ENCODE data around the gene HTT.

HTT gene

DNA sequence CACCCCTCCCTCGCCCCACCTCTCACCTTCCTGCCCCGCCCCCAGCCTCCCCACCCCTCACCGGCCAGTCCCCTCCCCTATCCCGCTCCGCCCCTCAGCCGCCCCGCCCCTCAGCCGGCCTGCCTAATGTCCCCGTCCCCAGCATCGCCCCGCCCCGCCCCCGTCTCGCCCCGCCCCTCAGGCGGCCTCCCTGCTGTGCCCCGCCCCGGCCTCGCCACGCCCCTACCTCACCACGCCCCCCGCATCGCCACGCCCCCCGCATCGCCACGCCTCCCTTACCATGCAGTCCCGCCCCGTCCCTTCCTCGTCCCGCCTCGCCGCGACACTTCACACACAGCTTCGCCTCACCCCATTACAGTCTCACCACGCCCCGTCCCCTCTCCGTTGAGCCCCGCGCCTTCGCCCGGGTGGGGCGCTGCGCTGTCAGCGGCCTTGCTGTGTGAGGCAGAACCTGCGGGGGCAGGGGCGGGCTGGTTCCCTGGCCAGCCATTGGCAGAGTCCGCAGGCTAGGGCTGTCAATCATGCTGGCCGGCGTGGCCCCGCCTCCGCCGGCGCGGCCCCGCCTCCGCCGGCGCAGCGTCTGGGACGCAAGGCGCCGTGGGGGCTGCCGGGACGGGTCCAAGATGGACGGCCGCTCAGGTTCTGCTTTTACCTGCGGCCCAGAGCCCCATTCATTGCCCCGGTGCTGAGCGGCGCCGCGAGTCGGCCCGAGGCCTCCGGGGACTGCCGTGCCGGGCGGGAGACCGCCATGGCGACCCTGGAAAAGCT, at the start of gene HTT, which contains the start of gene HTT-AS:
TSS of gene HTT (plus strand) at position 604 of the 768 bp plus-strand sequence. CDS start at position 749, 145 bp downstream.
TSS of gene HTT-AS (minus strand) at position 461 of the 768 bp plus-strand sequence.
- DNase-seq (ENCODE audit: low read depth in 3 of 3) = peak; percentile 92 to 97 (median 95)

DNA sequence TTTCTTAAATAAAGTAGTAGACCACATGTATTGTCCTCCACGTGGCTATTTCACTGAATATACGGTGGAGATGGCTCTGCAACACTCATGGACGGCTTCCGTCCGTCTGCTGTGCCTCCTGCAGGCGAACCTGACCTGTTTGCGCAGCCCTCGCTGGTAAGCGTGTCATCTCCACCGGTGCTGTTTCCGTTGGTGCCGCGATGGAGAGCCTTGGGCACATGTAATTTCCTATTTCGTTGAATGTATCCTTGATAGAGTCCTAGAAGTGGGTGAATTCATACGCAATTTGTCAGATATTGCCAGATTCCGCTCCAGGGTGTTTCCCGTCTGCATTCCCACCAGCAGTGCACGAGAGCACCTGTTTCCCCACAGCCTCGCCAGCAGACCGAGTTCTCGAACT, 48.6 kb upstream of the HTT start:
- DNase-seq (ENCODE audit: low read depth in 3 of 3) = no peak

DNA sequence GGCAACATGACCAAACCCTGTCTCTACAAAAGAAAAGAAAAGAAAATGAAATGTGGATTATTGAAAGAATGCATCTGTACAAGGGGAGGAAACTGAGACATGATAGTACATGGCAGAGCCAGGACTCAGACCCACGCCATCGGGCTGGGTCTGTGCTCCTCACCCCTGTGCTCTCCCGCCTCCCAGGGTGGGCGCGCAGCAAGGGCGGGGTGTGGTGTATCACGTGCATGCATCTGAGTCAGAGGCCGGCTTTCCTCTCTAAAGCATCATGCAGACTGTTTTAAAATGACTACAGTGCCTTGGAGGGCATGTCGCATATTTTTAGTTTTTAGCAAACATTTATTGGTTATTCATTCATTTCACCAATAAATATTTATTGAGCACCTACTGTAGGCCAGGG, 47.9 kb upstream of the HTT start:
- no peak for DNase-seq (ENCODE audit: low read depth in 3 of 3)

DNA sequence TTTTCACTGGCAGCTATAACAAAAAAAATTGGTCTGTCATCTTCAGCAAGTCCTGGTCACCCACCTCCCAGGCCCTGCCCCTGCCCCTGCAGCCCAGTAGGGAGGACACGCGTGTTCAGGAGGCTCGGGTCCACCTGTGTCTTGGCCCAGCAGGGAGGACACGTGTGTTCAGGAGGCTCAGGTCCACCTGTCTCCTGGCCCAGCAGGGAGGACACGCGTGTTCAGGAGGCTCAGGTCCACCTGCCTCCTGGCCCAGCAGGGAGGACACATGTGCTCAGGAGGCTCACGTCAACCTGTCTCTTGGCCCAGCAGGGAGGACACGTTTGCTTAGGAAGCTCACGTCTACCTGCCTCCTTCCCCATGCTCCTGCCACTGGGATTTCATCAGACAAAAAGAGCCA, 45.0 kb upstream of the HTT start:
- no peak for DNase-seq (ENCODE audit: low read depth in 3 of 3)

DNA sequence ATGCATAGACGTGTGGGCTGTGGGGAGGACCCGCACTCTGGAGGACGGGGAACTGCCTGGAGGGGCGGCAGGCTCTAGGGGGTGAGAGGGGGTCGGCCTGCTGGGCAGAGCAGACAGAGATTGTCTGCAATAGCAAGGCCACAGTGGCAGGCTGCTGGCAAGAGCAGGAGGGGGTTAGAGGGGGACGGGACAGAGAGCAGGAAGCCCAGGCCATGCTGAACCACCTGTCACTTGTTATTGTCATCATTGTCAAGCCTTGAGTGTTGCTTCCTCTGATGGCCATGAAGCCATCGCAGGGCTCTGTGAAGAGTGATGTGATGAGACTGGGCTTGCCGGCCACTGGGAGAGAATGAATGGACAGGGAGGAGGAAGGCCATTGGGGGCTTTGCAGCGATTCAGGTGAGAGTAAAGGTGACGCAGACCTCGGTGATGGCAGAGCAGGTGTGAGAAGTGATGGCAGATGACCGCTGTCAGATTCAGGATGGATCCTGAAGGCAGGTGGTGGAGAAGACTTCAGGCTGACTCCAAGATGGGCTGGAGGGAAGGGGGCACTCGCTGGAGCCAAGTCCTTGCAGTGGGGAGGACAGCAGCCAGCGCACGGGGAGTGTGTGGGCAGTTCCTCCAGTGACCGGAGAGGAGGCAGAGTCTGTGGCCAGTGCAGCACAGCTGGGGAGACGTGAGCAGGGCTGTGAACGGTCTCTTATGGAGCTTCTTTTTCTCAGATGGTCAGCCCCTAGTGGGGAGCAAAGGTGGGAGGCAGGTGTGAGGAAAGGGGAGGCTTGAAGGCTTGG, 43.7 kb upstream of the HTT start:
- no peak for DNase-seq (ENCODE audit: low read depth in 3 of 3)

DNA sequence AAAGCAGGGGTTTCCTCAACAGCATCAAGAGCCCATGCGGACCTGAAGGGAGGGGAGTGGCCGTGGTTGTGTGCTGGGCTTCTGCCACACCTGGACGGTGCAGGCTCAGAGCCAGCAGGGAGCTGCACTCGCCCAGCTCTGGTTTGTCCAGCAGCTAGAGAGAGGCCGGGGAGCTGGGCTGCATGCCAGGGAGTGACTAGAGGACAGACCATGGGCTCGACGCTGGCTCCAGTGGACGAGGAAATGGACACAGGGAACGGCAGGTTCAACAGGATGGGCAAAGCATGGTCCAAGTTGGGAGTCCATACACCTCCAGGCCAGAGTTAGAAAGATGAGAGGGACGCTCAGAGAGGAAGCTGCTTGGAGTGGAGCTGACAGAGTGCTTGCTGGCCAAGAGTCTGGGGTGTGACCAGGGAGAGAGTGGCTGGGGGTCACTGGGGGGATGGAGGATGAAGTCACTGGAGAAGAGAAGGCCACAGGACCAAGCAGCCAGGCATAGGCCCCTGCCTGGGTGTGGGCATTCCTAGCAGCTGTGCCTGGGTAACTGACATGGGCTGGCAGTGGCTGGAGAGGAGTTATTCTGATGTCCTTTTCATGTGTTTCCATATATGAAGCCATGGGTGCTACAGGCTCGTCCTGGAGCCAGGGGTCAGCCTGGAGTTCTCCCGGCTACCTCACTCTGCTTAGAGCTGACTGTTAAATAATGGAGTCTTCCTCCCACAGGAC, 43.0 kb upstream of the HTT start:
- no peak for DNase-seq (ENCODE audit: low read depth in 3 of 3)

DNA sequence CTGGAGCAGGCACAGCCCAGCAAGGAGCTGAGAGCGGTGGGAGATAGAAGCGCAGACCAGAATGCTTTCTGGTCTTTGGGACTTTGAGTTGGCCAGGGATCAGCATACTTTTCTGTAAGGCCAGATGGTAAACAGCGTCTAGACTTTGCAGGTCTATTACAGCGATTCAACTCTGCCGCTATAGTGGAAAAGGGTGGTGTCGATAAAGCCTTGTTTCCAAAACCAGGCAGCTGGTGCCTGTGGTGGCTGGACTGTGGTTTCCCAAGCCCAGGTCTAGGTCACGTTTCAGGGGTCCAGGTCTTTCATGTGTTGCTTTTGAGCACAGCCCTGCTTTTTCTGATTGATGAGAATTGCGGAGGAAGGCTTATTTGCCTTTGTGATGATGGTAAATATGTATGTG, 40.2 kb upstream of the HTT start:
- DNase-seq (ENCODE audit: low read depth in 3 of 3) = no peak

DNA sequence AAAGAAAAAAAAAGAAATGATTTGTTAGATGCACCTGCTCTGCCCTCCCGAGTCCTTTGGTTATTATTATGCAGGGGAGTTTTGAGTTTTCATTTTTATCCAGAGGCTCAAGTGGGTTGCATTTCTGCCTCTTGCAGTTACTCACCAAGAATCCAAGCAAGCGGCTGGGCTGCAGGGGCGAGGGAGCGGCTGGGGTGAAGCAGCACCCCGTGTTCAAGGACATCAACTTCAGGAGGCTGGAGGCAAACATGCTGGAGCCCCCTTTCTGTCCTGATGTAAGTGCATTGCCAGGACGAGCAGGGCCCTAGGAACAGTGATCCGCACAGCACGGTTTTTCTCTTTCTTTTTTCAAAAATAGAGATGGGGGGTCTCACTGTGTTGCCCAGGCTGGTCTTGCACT, 39.2 kb upstream of the HTT start:
- DNase-seq (ENCODE audit: low read depth in 3 of 3) = no peak

DNA sequence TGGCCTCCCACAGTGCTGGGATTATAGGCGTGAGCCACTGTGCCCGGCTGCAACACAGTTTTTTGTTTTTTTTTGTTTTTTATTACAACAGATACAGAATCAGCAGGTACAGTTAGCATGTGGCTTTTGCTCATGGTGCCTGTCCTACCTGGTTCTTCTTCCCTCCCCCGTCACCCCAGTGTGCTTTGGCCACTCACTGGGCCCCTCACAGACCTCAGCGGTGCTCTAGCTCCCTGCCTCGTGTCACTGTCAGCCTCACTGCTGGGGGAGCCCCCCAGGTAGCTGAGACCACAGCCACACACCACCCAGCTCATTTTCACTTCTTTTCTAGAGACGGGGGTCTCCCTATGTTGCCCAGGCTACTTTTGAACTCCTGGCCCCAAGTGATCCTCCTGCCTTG, 38.8 kb upstream of the HTT start:
- DNase-seq (ENCODE audit: low read depth in 3 of 3) = no peak

DNA sequence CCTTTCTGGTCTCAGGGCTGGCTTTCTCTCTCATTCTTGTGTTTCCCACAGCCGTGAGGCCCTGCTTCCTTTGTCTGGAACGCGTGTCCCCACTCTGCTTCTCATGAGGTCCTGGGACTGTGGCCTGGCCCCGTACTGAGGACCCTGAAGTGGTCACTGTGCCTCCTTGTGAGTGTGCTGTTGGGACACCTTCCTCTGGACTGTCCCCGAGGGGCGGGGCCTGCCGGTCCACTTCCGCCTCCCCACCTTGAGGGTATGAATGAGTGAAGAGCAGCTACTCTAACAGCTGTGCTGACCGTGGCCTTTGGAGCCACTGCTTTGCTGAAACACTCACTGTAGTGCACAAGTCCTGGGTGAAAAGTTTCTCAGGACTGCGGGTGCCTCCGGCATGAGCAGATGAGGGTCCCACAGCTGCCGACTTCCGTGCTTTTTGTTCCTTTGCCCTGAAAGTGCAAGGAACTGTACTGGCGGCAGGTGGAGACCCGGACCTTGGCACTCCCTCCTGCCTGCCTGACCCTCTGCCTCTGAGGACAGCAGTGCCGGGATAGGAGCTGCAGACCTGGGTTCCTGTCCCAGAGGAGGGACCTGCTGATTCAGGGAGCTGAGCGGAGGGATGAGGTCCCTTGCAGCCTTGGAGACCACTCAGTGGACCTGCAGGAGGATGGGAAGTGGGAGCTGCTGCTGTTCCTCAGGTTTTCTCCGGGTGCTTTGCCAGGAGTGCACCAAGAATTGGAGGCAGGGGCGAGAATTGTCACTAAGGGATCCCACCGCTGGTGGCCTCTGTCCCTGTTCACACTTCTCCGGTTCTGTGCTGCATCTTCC, 38.1 kb upstream of the HTT start:
- no peak for DNase-seq (ENCODE audit: low read depth in 3 of 3)

DNA sequence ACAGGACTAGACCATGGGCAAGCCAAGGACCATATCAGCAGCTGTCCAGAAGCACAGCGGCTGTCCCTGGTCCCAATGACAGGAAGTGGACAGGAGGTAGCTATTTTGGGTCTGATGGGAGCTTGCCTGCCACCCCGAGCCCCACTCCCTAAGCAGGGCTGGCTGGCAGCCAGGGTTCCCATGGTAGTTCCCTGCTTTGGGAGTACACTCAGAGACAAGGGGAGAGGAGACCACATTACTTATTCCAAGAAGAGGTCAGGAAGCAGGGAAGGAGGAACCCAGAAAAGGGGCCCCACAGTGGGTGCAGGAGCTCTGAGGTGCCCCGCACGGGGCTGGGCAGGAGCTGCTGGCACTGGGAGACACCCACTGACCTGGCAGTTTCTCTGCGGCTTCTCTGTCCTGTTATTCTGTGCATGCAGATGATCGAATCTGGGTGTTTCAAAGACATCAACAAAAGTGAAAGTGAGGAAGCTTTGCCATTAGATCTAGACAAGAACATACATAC, 36.5 kb upstream of the HTT start:
- DNase-seq (ENCODE audit: low read depth in 3 of 3) = no peak

DNA sequence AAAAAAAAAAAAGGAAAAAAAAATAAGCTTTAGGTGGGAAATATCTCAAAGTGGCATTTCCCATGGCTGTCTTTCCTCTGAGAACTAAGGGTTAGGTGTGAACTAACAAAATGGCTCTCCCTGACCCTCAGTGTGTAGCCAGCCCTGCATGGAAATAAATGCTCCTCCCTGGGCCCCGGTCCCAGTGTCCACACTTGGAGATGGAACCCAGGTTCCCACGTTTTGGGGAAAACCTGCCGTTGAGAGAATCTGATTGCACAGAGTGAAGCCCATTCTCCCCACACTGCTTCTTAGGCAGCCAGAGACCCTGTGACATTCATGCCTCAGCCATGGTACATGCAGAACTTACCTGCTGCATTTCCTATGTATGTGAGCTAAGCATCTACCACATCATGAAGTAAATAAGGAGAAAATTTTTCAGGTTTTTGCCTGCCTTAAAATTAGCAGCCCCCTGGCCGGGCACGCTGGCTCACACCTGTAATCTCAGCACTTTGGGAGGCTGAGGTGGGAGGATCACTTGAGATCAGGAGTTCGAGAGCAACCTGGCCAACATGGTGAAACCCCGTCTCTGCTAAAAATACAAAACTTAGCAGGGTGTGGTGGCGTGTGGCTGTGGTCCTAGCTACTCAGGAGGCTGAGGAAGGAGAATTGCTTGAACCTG, 34.6 kb upstream of the HTT start:
- no peak for DNase-seq (ENCODE audit: low read depth in 3 of 3)

DNA sequence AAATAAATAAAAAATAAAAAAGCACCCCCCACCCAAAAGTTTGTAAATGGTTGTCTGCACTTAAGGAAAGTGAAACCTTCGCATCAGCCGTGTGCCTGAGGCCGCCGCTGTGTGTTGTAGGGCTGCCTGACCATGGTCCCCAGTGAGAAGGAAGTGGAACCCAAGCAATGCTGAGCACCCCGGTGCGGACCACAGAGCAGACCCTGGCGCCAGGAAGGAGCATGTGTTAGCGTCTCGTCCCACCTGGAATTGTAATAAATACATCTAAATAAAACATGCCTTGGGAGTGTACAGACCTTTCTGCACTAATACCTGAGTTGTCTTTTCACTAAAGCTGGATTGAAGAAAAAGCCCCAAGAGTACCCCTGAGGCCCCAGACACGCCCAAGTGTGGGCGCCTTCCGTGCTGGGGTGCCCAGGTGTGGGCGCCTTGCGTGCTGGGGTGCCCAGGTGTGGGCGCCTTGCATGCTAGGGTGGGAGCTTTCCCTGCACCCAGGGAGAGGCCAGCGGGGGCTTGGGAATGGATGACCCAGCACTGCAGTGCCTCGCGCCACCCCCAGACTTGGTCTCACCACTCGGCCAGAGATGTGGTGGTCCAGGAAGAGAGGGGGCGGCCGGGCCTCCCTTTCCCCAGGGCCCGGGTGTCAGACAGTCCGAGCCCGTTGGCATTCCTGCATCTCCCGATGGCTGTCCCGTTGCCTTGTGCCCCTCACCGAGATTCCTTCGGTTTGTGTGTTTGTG, 33.9 kb upstream of the HTT start:
- no peak for DNase-seq (ENCODE audit: low read depth in 3 of 3)

DNA sequence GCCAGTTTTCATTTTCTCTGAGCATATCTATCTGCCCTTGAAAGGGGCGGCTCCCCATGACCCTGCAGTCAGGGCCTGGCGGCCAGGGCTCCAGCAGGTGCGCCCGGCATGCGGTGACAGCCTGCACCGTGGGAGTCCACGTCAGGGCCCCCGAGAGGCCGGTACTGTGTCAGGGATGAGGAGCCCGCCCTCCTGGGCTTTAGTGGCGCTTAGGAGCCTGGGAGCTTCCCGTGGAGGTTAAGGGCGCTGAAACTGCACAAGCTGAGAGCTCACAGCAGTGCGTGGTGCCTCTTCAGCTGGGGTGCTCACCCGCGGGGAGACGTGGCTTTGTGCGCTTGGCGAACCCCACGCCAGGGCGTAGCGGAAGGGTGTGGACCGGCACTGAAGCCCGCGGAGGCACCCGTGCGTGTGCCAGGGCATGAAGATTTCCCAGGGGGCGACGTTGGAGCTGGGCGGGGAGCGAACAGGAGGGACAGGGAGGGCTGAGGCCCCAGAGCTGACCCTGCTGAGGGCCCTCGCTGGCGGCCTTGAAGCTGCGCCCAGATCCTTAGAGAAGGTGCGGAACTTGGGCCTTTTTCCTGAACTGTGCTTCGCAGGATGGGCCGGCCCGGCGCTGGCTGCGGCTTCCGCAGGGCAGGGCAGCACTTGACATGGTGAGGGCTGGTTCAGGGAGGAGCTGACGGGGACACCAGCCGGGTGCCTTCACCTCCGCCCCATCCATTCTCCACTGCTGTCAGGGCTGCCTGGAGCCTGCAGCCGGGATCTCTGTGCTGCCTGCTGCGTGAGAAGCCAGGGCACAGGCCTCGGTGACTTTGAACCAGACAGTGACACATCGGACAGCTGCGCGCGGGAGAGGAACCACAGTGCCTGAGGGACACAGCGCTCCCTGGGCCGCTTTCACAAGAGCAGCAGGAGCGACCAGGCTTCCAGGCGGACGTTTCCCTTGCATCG, 33.0 kb upstream of the HTT start:
- peak in 2 of 3 experiments; percentile 9 to 38 for DNase-seq (ENCODE audit: low read depth in 3 of 3)

DNA sequence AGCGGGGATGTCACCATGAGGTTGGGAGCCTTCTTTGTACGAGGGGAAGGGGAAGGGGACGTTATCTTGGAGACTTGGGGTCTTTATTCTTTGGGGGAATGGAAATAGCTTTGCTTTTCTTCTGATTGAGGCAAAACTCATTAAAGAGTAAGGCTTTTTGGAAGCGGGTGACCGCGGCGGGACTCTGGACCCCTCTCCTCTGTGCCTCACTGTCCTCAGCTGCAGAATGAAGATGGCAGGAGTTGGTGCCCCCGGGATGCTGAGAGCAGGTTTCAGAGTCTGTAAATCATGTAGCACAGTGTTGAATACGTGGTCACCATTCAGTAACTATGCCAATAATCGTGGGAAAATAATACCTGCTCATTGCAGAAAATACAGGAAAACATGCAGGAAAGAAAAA, 32.3 kb upstream of the HTT start:
- no peak for DNase-seq (ENCODE audit: low read depth in 3 of 3)

DNA sequence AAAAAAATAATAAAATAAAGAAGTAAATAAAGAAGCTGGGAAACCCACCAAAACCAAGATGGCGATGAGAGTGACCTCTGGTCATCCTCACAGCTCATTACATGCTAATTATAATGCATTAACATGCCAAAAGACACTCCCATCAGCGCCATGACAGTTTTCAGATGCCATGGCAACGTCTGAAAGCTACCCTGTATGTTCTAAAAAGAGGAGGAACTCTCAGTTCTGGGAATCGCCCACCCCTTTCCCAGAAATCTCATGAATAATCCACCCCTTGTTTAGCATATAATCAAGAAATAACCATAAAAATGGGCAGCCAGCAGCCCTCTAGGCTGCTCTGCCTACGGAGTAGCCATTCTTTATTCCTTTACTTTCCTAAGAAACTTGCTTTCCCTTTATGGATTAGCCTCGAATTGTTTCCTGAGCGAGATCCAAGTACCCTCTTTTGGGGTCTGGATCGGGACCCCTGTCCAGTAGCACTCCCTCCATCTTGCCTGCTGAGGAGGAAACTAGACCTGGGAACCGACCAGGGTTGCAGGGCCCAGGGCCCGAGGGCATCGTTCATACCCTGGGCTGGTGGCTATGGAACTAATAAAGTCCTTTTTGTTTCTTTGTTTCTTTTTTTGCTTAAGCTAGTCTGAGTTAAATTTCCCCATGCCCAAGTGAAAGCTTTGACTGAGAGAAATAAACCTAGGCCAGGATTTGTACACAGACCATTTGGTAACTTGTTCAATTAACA, 31.0 kb upstream of the HTT start:
- no peak for DNase-seq (ENCODE audit: low read depth in 3 of 3)

DNA sequence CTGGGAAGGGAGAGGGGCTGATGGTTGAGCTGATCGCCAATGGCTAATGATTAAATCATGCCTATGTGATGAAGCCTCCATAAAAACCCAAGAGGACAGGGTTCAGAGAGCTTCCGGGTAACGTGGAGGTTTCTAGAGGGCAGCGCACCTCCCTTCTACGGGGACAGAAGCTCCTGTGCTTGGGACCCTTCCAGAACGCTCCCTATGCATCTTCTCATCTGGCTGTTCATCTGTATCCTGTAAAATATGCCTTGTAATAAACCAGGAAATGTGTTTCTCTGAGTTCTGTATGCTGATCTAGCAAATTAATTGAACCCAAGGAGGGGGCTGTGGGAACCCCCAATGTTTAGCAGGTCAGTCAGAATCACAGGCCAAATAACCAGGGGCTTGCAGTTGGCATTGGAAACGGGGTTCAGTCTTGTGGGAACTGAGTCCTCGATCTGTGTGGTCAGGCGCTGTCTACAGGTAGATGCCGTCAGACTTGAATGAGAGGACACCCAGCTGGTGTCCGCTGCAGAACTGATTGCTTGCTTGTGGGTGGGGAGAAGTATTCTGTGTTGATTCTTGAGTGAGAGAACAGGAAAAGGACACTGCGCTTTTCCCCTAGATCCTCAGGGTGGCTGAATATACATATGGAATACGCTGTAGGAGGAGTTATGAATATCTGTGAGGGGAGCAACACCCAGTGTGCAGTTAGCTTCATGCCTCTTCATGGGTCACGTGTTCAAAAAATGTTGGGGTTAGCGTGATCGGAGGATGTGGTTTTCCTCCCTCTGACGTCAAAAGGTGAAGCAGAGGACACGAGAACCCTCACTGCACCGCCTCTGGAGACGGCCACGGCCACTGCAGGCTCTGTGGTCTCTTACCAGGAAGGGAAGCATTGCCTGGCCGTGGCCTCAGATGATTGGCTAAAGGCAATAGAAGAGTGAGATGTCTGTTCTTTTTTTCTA, 29.3 kb upstream of the HTT start:
- peak; percentile 12 to 48 (median 41) for DNase-seq (ENCODE audit: low read depth in 3 of 3)
